ENCODE results near the gene DNAJC5. TPM values are rescaled to one million over a fixed set of nuclear protein-coding genes. Genes with fewer than 3 reads are reported as not detected.

DNAJC5 gene
- total and polyA plus RNA-seq, 8 donors: 20.1 to 31.5 (median 27.8) TPM

- no peaks in the 10 kb centered on the region for H3K9me3 ChIP-seq
- no peak overlapping the region for H3K27ac ChIP-seq
- no peak overlapping the region for H3K4me3 ChIP-seq
- no peak for ATAC-seq
- peak in 2 of 6 donors; percentile 28 to 70 for DNase-seq
- intact Hi-C loops (cut with DNase I): no loop called here
- no peaks in the 10 kb centered on the region for H3K4me1 ChIP-seq
- TF ChIP-seq CTCF (IDR thresholded peaks at IDR 0.05): no peak
- peaks cover 3 to 43% (median 17%) of the 10 kb centered on the region in 3 donors for H3K36me3 ChIP-seq
- 93 to 95% methylated on average over 23 of the region's 23 CpGs for WGBS, 2 donors
- no peaks in the 10 kb centered on the region for H3K27me3 ChIP-seq
- no peak for FAIRE-seq
Measured at GRCh38 chr20:63940071-63940471, 45.1 kb downstream of the DNAJC5 start.

- Histone ChIP-seq H3K9me3 (no peaks in the 10 kb centered on the region), H3K27ac (no peak overlapping the region), H3K4me3 (no peak overlapping the region), H3K36me3 (peaks cover 3 to 47% (median 17%) of the 10 kb centered on the region in 3 donors), H3K4me1 (no peaks in the 10 kb centered on the region), H3K27me3 (no peaks in the 10 kb centered on the region)
- no peak for TF ChIP-seq CTCF (IDR thresholded peaks at IDR 0.05)
- peak in 4 of 6 donors; percentile 10 to 76 (median 38) for DNase-seq
- intact Hi-C loops (cut with DNase I): no loop called here
- WGBS, 2 donors: 95 to 96% methylated on average over 58 of the region's 58 CpGs
- no peak for ATAC-seq
- no peak for FAIRE-seq
Measured at GRCh38 chr20:63940472-63941266, 45.7 kb downstream of the DNAJC5 start.

DNA sequence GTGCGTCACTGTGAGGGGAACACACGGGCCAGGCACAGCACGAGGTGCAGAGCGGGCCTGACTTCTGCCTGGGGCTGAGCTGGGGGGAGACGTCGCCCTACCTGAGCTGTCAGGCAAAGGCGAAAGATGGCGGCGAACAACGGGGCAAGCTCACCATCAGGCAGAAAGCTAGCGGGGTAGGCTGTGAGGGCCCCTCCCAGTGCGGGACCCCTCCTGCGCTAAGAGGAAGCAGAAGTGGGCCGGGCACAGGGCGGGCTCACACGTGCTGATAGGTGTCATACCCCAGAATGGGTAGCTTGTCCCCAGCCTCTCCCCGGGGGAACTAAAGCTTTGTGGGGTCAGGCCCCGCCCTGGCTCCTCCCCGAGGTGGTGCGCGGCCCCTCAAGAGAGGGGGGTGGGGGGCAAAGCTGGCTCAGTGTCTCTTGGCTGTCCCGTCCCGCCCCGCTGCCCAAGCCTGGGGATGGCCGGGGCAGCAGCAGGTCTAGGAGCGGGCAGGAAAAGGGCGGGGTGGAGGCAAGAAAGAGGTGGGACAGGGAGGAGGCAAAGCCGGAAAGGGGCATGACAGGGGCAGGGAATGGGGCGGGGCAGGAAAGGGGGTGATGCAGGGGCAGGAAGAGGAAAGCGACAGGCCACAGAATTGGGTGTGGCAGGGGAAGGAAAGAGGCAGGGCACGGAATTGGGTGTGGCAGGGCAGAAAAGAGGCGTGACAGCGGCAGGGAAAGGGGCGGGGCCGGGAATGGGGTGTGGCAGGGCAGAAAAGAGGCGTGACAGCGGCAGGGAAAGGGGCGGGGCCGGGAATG, 46.6 kb downstream of the DNAJC5 start:
- H3K9me3 ChIP-seq: no peaks in the 10 kb centered on the region
- peaks cover 3 to 48% (median 17%) of the 10 kb centered on the region in 3 donors for H3K36me3 ChIP-seq
- H3K4me3 ChIP-seq: no peak overlapping the region
- DNase-seq (peak in 4 of 6 donors; percentile 24 to 73 (median 49)), ATAC-seq (peak in 1 of 4 donors; percentile 3), FAIRE-seq (no peak)
- no peak overlapping the region for H3K27ac ChIP-seq
- no peaks in the 10 kb centered on the region for H3K27me3 ChIP-seq
- intact Hi-C loops (cut with DNase I): no loop called here
- WGBS, 2 donors: 85 to 89% methylated on average over 35 of the region's 39 CpGs
- TF ChIP-seq CTCF (IDR thresholded peaks at IDR 0.05): no peak
- H3K4me1 ChIP-seq: no peaks in the 10 kb centered on the region

- Histone ChIP-seq H3K27me3 (no peaks in the 10 kb centered on the region), H3K4me1 (no peaks in the 10 kb centered on the region), H3K36me3 (peaks cover 3 to 48% (median 17%) of the 10 kb centered on the region in 3 donors), H3K4me3 (no peak overlapping the region), H3K27ac (no peak overlapping the region), H3K9me3 (no peaks in the 10 kb centered on the region)
- ATAC-seq (no peak), FAIRE-seq (no peak), DNase-seq (peak in 2 of 6 donors; percentile 25 to 67)
- intact Hi-C loops (cut with DNase I): no loop called here
- 76 to 85% methylated on average over 28 of the region's 30 CpGs for WGBS, 2 donors
- no peak for TF ChIP-seq CTCF (IDR thresholded peaks at IDR 0.05)
Measured at GRCh38 chr20:63942250-63942951, 47.5 kb downstream of the DNAJC5 start.
